HepG2 (cell line): ENCODE data around the gene REEP3. TPM values are rescaled to one million over a fixed set of nuclear protein-coding genes. Genes with fewer than 3 reads are reported as not detected.

Source experiments
- ASH2L ChIP-seq: fragments of 300-600, 200-600 bp; sonication (generic); IDR thresholded peaks from 2 replicates; pipeline ENCODE4 v1.7.0; 2017; ENCODE audit warnings: low read depth, mild to moderate bottlenecking, moderate library complexity, mixed read lengths, low read length; ENCODE audit not compliant: insufficient read length
- BRF2 ChIP-seq: sonication (generic); formaldehyde crosslinking; IDR thresholded peaks from 2 replicates; pipeline ENCODE4 v1.8.1; 2022; ENCODE audit warnings: mild to moderate bottlenecking, missing genetic modification reagents
- FOSL2 ChIP-seq: sonication (generic); formaldehyde crosslinking; IDR thresholded peaks from 2 replicates; pipeline ENCODE4 v1.4.0; 2020; ENCODE audit warnings: missing genetic modification reagents
- MIER2 ChIP-seq: IDR thresholded peaks from 2 replicates; pipeline ENCODE4 v1.6.1; 2016; ENCODE audit warnings: missing biosample characterization, missing genetic modification reagents
- MLLT10 ChIP-seq: sonication (generic); formaldehyde crosslinking; IDR thresholded peaks from 2 replicates; pipeline ENCODE4 v1.4.0; 2020; ENCODE audit warnings: missing genetic modification reagents
- NKX3-1 ChIP-seq: sonication (generic); formaldehyde crosslinking; IDR thresholded peaks from 2 replicates; pipeline ENCODE4 v1.5.0; 2020; ENCODE audit warnings: missing genetic modification reagents
- PITX1 ChIP-seq: sonication (generic); formaldehyde crosslinking; IDR thresholded peaks from 2 replicates; pipeline ENCODE4 v1.5.1; 2020; ENCODE audit warnings: mild to moderate bottlenecking, missing genetic modification reagents
- REL ChIP-seq: sonication (generic); formaldehyde crosslinking; conservative IDR thresholded peaks from 2 replicates; pipeline ENCODE4 v1.8.0; 2022; ENCODE audit warnings: mild to moderate bottlenecking, missing genetic modification reagents, moderate library complexity
- RXRA ChIP-seq: sonication (generic); formaldehyde crosslinking; IDR thresholded peaks from 2 replicates; pipeline ENCODE4 v1.5.1; 2020; ENCODE audit warnings: missing genetic modification reagents
- SOX13 ChIP-seq, 3 experiments: fragments of 450-650 bp in 1 of 3; sonication (generic) in 1 of 3; formaldehyde crosslinking in 1 of 3; IDR thresholded peaks in 2 of 3; conservative IDR thresholded peaks in 1 of 3; 2 replicates each; pipeline versions ENCODE4 v1.5.0 to v1.6.1; 2016 to 2020; ENCODE audit warnings: antibody characterized with exemption in 1 of 3, mild to moderate bottlenecking in 1 of 3, missing compliant biosample characterization in 1 of 3, missing genetic modification reagents in 1 of 3, moderate library complexity in 1 of 3
- ZMYM2 ChIP-seq: sonication (generic); formaldehyde crosslinking; IDR thresholded peaks from 2 replicates; pipeline ENCODE4 v1.8.0; 2022; ENCODE audit warnings: mild to moderate bottlenecking, missing genetic modification reagents
- ZNF142 ChIP-seq: sonication (generic); formaldehyde crosslinking; IDR thresholded peaks from 2 replicates; pipeline ENCODE4 v1.4.0; 2020; ENCODE audit warnings: missing genetic modification reagents
- ZNF605 ChIP-seq: sonication (generic); formaldehyde crosslinking; IDR thresholded peaks from 2 replicates; pipeline ENCODE4 v1.8.0; 2022; ENCODE audit warnings: mild to moderate bottlenecking, missing genetic modification reagents
- ZSCAN12 ChIP-seq: sonication (generic); formaldehyde crosslinking; IDR thresholded peaks from 2 replicates; pipeline ENCODE4 v1.9.0; 2021; ENCODE audit warnings: mild to moderate bottlenecking, missing genetic modification reagents
- polyA plus RNA-seq, 8 experiments: library from polyadenylated mRNA; depleted of rRNA in 3 of 8; stranded (reverse) in 7 of 8; unstranded in 1 of 8; fragments of >200 nt; fragmentation: Illumina TruSeq in 4 of 8; extraction: Trizol in 4 of 8; gene quantifications; 2 replicates each; pipeline versions ENCODE4 v1.2.1 to v1.2.3, GENCODE V29; 2011 to 2016; ENCODE audit warnings: low read depth in 4 of 8, missing spikeins in 1 of 8, mixed read lengths in 1 of 8; ENCODE audit not compliant: insufficient read depth in 1 of 8
- total RNA-seq, 5 experiments: library from RNA; depleted of rRNA; stranded (reverse); fragments of >200 nt; fragmentation: Illumina TruSeq; extraction: Trizol; gene quantifications; 2 replicates each; pipeline ENCODE4 v1.2.3, GENCODE V29; 2016; ENCODE audit warnings: low read depth in 1 of 5
- TF ChIP-seq, protein P1 (sequence below): sonication (generic); formaldehyde crosslinking; IDR thresholded peaks from 2 replicates; pipeline ENCODE4 v1.5.0; 2020; ENCODE audit warnings: missing genetic modification reagents
- TF ChIP-seq, protein P2 (sequence below): sonication (generic); formaldehyde crosslinking; IDR thresholded peaks from 2 replicates; pipeline ENCODE4 v1.8.0; 2022; ENCODE audit warnings: missing genetic modification reagents, mild to moderate bottlenecking, borderline replicate concordance
- TF ChIP-seq, protein P3 (sequence below): sonication (generic); formaldehyde crosslinking; IDR thresholded peaks from 2 replicates; pipeline ENCODE4 v1.8.1; 2023; ENCODE audit warnings: mild to moderate bottlenecking, missing genetic modification reagents

The REEP3 gene
- total and polyA plus RNA-seq, 2 of the 13 experiments (the other 11 are each of a cell fraction or from before 2014, with no cell fraction given) = 7.1 to 31.4 TPM

- TF ChIP-seq, protein P1, sequence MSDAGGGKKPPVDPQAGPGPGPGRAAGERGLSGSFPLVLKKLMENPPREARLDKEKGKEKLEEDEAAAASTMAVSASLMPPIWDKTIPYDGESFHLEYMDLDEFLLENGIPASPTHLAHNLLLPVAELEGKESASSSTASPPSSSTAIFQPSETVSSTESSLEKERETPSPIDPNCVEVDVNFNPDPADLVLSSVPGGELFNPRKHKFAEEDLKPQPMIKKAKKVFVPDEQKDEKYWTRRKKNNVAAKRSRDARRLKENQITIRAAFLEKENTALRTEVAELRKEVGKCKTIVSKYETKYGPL (CRISPR knock-in tag) = 0 out of 2 replicates have a peak, but pooled peaks have one; percentile 52
- TF ChIP-seq, protein P2, sequence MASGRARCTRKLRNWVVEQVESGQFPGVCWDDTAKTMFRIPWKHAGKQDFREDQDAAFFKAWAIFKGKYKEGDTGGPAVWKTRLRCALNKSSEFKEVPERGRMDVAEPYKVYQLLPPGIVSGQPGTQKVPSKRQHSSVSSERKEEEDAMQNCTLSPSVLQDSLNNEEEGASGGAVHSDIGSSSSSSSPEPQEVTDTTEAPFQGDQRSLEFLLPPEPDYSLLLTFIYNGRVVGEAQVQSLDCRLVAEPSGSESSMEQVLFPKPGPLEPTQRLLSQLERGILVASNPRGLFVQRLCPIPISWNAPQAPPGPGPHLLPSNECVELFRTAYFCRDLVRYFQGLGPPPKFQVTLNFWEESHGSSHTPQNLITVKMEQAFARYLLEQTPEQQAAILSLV = peak; percentile 50; the same call in 1 of the 2 replicates
- TF ChIP-seq ZMYM2 (0 out of 2 replicates have a peak, but pooled peaks have one; percentile 48), BRF2 (0 out of 2 replicates have a peak, but pooled peaks have one; percentile 22), PITX1 (CRISPR knock-in tag) (peak; percentile 21; the same call in 1 of the 2 replicates), ZSCAN12 (peak; percentile 38; the same call in 1 of the 2 replicates), REL (no peak), RXRA (CRISPR knock-in tag) (peak; percentile 32), ZNF605 (CRISPR knock-in tag) (peak; percentile 62; the same call in 1 of the 2 replicates), SOX13 (IDR thresholded peaks at IDR 0.05) (no peak), SOX13 (CRISPR knock-in tag; conservative IDR thresholded peaks at IDR 0.05 in 1 of 2, IDR thresholded peaks at IDR 0.05 in 1 of 2) (0 out of 4 replicates have a peak, but pooled peaks of 1 of the 2 experiments have one; percentile 7), MIER2 (CRISPR knock-in tag) (no peak), NKX3-1 (CRISPR knock-in tag) (0 out of 2 replicates have a peak, but pooled peaks have one; percentile 30), FOSL2 (peak; percentile 27; the same call in 1 of the 2 replicates), MLLT10 (no peak), ASH2L (peak; percentile 75), ZNF142 (CRISPR knock-in tag) (peak; percentile 81)
- TF ChIP-seq, protein P3, sequence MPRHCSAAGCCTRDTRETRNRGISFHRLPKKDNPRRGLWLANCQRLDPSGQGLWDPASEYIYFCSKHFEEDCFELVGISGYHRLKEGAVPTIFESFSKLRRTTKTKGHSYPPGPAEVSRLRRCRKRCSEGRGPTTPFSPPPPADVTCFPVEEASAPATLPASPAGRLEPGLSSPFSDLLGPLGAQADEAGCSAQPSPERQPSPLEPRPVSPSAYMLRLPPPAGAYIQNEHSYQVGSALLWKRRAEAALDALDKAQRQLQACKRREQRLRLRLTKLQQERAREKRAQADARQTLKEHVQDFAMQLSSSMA (CRISPR knock-in tag) = no peak
Measured at GRCh38 chr10:63629363-63630084, 108.3 kb downstream of the REEP3 start (continued).
